Peyer's patch (tissue), 4 donors: Measurements from ENCODE around the gene DMTF1.

Experiments
- POLR2A ChIP-seq, 2 donors: fragments of 450-650 bp; IDR thresholded peaks; one replicate each; pipeline ENCODE4 v1.5.1; 2017; ENCODE audit warnings: antibody characterized with exemption in 2 of 2, mild to moderate bottlenecking in 2 of 2, moderate library complexity in 2 of 2
- TF ChIP-seq, protein P1 (sequence below), 6 experiments: fragments of 450-650 bp in 4 of 6; fragments of 200-600 bp in 2 of 6; sonication (generic) in 1 of 6; IDR thresholded peaks; one replicate each; pipeline ENCODE4 v1.5.1; 2017 to 2019; ENCODE audit warnings: antibody characterized with exemption in 6 of 6, mild to moderate bottlenecking in 3 of 6, moderate library complexity in 1 of 6

DNA sequence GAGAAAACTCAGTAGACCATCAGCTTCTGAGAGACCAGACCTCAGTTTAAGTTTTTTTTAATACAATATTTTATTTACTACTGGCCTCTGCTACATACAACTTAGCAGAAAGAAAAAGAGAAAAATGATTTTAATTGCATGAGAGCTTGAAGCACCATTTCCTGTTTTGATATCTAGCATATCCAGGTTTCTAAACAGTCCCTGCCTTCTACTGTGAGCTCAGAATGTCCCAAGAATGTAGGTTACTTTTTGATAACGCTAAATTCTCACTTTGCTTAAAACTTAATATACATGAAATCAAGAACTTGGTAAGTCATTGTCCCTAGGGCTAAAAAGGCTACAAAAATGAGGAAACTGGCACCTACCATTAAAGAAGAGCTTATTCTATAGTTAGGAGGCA is 60.2 kb downstream of the DMTF1 start:
- TF ChIP-seq, protein P1, sequence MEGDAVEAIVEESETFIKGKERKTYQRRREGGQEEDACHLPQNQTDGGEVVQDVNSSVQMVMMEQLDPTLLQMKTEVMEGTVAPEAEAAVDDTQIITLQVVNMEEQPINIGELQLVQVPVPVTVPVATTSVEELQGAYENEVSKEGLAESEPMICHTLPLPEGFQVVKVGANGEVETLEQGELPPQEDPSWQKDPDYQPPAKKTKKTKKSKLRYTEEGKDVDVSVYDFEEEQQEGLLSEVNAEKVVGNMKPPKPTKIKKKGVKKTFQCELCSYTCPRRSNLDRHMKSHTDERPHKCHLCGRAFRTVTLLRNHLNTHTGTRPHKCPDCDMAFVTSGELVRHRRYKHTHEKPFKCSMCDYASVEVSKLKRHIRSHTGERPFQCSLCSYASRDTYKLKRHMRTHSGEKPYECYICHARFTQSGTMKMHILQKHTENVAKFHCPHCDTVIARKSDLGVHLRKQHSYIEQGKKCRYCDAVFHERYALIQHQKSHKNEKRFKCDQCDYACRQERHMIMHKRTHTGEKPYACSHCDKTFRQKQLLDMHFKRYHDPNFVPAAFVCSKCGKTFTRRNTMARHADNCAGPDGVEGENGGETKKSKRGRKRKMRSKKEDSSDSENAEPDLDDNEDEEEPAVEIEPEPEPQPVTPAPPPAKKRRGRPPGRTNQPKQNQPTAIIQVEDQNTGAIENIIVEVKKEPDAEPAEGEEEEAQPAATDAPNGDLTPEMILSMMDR (IDR thresholded peaks at IDR 0.05) = no peak
- TF ChIP-seq POLR2A (IDR thresholded peaks at IDR 0.05) = no peak
